ENCODE measurements around the gene GLG1.
"Not testable (repeated sequence)": the region's sequence is repeated elsewhere in the genome, so short reads cannot be mapped to it uniquely, and the experiment has no call there.

Gene GLG1

GRCh38 chr16:74404148-74404933 lies 202.6 kb downstream of the GLG1 start:
- not testable (repeated sequence) for DNase-seq

- not testable (repeated sequence) for DNase-seq
Measured at GRCh38 chr16:74400238-74400637, 206.7 kb downstream of the GLG1 start.

- not testable (repeated sequence) for DNase-seq
Measured at GRCh38 chr16:74398212-74398895, 208.6 kb downstream of the GLG1 start.

Measured in CD4-positive, alpha-beta T cell treated with Interferon gamma for 1 hour (primary cell).